GM10266 (cell line): ENCODE data around the gene ZDHHC18.
"Not testable (repeated sequence)": the region's sequence is repeated elsewhere in the genome, so short reads cannot be mapped to it uniquely, and the experiment has no call there.

ENCODE experiments used
- DNase-seq: peaks from one replicate; pipeline ENCODE4 v3.0.0; 2012; ENCODE audit errors: extremely low spot score
- CTCF ChIP-seq: IDR thresholded peaks from 2 replicates; pipeline ENCODE4 v1.5.1; 2012; ENCODE audit warnings: mild to moderate bottlenecking, low read depth; ENCODE audit not compliant: control insufficient read depth, insufficient read depth; ENCODE audit errors: missing control alignments

ZDHHC18 gene

GRCh38 chr1:26828411-26828991 lies 2.0 kb downstream of the ZDHHC18 start:
- TF ChIP-seq CTCF = no peak

GRCh38 chr1:26829184-26829911 lies 2.9 kb downstream of the ZDHHC18 start:
- no peak for TF ChIP-seq CTCF
- DNase-seq = no peak

More at GRCh38 chr1:26828411-26828991, 2.0 kb downstream of the ZDHHC18 start:
- peak; percentile 31 for DNase-seq

GRCh38 chr1:26831059-26831458 lies 4.6 kb downstream of the ZDHHC18 start:
- TF ChIP-seq CTCF = no peak

GRCh38 chr1:26831546-26832248 lies 5.2 kb downstream of the ZDHHC18 start:
- TF ChIP-seq CTCF = no peak
- DNase-seq = no peak

More at GRCh38 chr1:26831059-26831458, 4.6 kb downstream of the ZDHHC18 start:
- DNase-seq = no peak

- DNase-seq = no peak
- no peak for TF ChIP-seq CTCF
Observed at GRCh38 chr1:26832249-26832960, 5.9 kb downstream of the ZDHHC18 start.

GRCh38 chr1:26833432-26834405 lies 7.2 kb downstream of the ZDHHC18 start:
- peak; percentile 50 for TF ChIP-seq CTCF
- peak; percentile 91 for DNase-seq

- not testable (repeated sequence) for DNase-seq
Observed at GRCh38 chr1:26837665-26838064, 11.2 kb downstream of the ZDHHC18 start.
